GM19035 (cell line): ENCODE results near the gene CST9.

Experiments
- ATAC-seq: cut with Tn5 transposase; IDR thresholded peaks from one replicate; pipeline ENCODE4 v1.9.1; 2021; ENCODE audit not compliant: unreplicated experiment

CST9 gene

DNA sequence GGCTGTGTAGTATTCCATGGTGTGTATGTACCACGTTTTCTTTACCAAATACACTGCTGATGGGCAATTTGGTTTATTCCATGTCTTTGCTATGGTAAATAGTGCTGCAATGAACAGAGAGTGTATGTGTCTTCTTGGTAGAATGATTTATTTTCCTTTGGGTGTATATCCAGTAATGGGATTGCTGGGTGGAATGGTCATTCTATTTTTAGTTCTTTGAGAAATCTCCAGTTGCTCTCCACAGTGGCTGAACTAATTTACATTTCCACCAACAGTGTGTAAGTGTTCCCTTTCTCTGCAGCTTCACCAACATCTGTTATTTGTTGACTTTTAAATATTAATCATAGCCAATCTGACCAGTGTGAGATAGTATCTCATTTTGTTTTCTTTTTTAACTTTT is 51.3 kb downstream of the CST9 start:
- ATAC-seq = no peak
